K562 (cell line): ENCODE measurements around the gene DTNBP1. TPM values are rescaled to one million over a fixed set of nuclear protein-coding genes. Genes with fewer than 3 reads are reported as not detected.

Experiments used
- ARID1B ChIP-seq: fragments of 450-650 bp; IDR thresholded peaks from 2 replicates; pipeline ENCODE4 v1.6.1; 2016; ENCODE audit warnings: antibody characterized with exemption, mild to moderate bottlenecking, inconsistent platforms
- ATF3 ChIP-seq, 2 experiments: fragments of 450-650 bp in 1 of 2; sonication (generic) in 1 of 2; formaldehyde crosslinking in 1 of 2; IDR thresholded peaks in 1 of 2; conservative IDR thresholded peaks in 1 of 2; 2 replicates each; pipeline versions ENCODE4 v1.6.1 to v1.8.1; 2016 to 2023; ENCODE audit warnings: mild to moderate bottlenecking in 2 of 2, moderate library complexity in 2 of 2, inconsistent platforms in 1 of 2, missing genetic modification reagents in 1 of 2
- C11orf30 ChIP-seq: fragments of 450-650 bp; IDR thresholded peaks from 2 replicates; pipeline ENCODE4 v1.6.1; 2016; ENCODE audit warnings: low read depth, mild to moderate bottlenecking
- CBX8 ChIP-seq: fragments of 200-600 bp; sonication (generic); IDR thresholded peaks from 2 replicates; pipeline ENCODE4 v1.6.1; 2012; ENCODE audit warnings: borderline replicate concordance, mixed run types, low read depth, mild to moderate bottlenecking, moderate library complexity, mixed read lengths, low read length, control low read depth, inconsistent platforms; ENCODE audit not compliant: poor library complexity, severe bottlenecking; ENCODE audit errors: extremely low read depth
- GABPA ChIP-seq: fragments of 200-800 bp; sonication (Bioruptor generic); conservative IDR thresholded peaks from 2 replicates; pipeline ENCODE4 v1.6.1; 2016; ENCODE audit warnings: low read depth, missing genetic modification characterization, missing compliant biosample characterization
- KLF13 ChIP-seq: fragments of 450-650 bp; IDR thresholded peaks from 2 replicates; pipeline ENCODE4 v1.6.1; 2016; ENCODE audit warnings: missing genetic modification characterization, low read depth, mild to moderate bottlenecking, missing compliant biosample characterization, moderate library complexity, borderline replicate concordance
- MAFG ChIP-seq: fragments of 450-650 bp; conservative IDR thresholded peaks from 2 replicates; pipeline ENCODE4 v1.6.1; 2016; ENCODE audit warnings: missing genetic modification characterization, missing compliant biosample characterization
- NFIX ChIP-seq: fragments of 250-450 bp; sonication (Bioruptor Pico); IDR thresholded peaks from 2 replicates; pipeline ENCODE4 v1.4.0; 2020; ENCODE audit warnings: low read depth, mild to moderate bottlenecking, moderate library complexity
- POLR2G ChIP-seq: fragments of 200-400 bp; formaldehyde crosslinking; IDR thresholded peaks from 2 replicates; pipeline ENCODE4 v1.6.1; 2017; ENCODE audit warnings: low read depth, mild to moderate bottlenecking, antibody characterized with exemption, low read length, moderate library complexity
- PRPF4 ChIP-seq: fragments of 200-400 bp; formaldehyde crosslinking; IDR thresholded peaks from one replicate; pipeline ENCODE4 v1.6.1; 2017; ENCODE audit warnings: low read length, low read depth, mild to moderate bottlenecking; ENCODE audit not compliant: insufficient read depth, poor library complexity, severe bottlenecking
- PTRF ChIP-seq: fragments of 450-650 bp; IDR thresholded peaks from 2 replicates; pipeline ENCODE4 v1.6.1; 2016; ENCODE audit warnings: mild to moderate bottlenecking, missing genetic modification characterization, missing compliant biosample characterization
- RBM34 ChIP-seq: fragments of 200-400 bp; formaldehyde crosslinking; IDR thresholded peaks from 2 replicates; pipeline ENCODE4 v1.6.1; 2018; ENCODE audit warnings: low read length, borderline replicate concordance; ENCODE audit not compliant: insufficient read depth
- TAL1 ChIP-seq: fragments of 450-650 bp; IDR thresholded peaks from 2 replicates; pipeline ENCODE4 v1.6.1; 2016; ENCODE audit warnings: mild to moderate bottlenecking
- TFE3 ChIP-seq: fragments of 450-650 bp; formaldehyde crosslinking; IDR thresholded peaks from 2 replicates; pipeline ENCODE4 v1.4.0; 2020; ENCODE audit warnings: mild to moderate bottlenecking, mixed read lengths
- ZEB2 ChIP-seq: fragments of 450-650 bp; IDR thresholded peaks from 2 replicates; pipeline ENCODE4 v1.6.1; 2016
- ZKSCAN1 ChIP-seq: fragments of 150-350 bp; IDR thresholded peaks from 2 replicates; pipeline ENCODE4 v1.6.1; 2016; ENCODE audit warnings: low read depth, low read length
- ZNF511 ChIP-seq: sonication (generic); formaldehyde crosslinking; IDR thresholded peaks from 2 replicates; pipeline ENCODE4 v1.8.0; 2022; ENCODE audit warnings: mild to moderate bottlenecking, missing genetic modification reagents
- ZNF518B ChIP-seq: fragments of 250-450 bp; sonication (Bioruptor Pico); IDR thresholded peaks from 2 replicates; pipeline ENCODE4 v1.5.0; 2021; ENCODE audit warnings: mild to moderate bottlenecking, moderate library complexity
- polyA plus RNA-seq, 8 experiments: library from polyadenylated mRNA; depleted of rRNA in 4 of 8; stranded (reverse) in 5 of 8; unstranded in 3 of 8; fragments of >200 nt; fragmentation: Nextera tagmentation in 2 of 8; fragmentation: Illumina TruSeq in 1 of 8; extraction: Ambion mirVana in 2 of 8; extraction: Trizol in 1 of 8; gene quantifications; 2 replicates each; pipeline versions ENCODE4 v1.2.1 to v1.2.3, GENCODE V29; 2011 to 2014; ENCODE audit warnings: inconsistent platforms in 1 of 8, missing spikeins in 1 of 8
- total RNA-seq, 7 experiments: library from RNA; depleted of rRNA in 6 of 7; stranded (reverse); fragments of >200 nt in 6 of 7; fragmentation: Illumina TruSeq in 2 of 7; extraction: Trizol in 2 of 7; gene quantifications; 2 replicates each; pipeline versions ENCODE4 v1.2.1 to v1.2.3, GENCODE V29; 2011 to 2021; ENCODE audit warnings: low replicate concordance in 1 of 7

The DTNBP1 gene
- total and polyA plus RNA-seq, 9 of the 15 experiments (the other 6 are each of a cell fraction or from before 2014, with no cell fraction given) = 16.7 to 54.5 (median 21.4) TPM

- TF ChIP-seq ZNF511 (0 out of 2 replicates have a peak, but pooled peaks have one; percentile 26), TAL1 (no peak), RBM34 (peak; percentile 87; the same call in 1 of the 2 replicates), ARID1B (0 out of 2 replicates have a peak, but pooled peaks have one; percentile 17), MAFG (tag) (no peak), ZKSCAN1 (no peak), CBX8 (no peak), NFIX (CRISPR knock-in tag) (peak; percentile 22; the same call in 1 of the 2 replicates), ZEB2 (peak; percentile 75; the same call in 1 of the 2 replicates), ATF3 (IDR thresholded peaks at IDR 0.05) (no peak), ATF3 (CRISPR knock-in tag; conservative IDR thresholded peaks at IDR 0.05) (no peak), C11orf30 (0 out of 2 replicates have a peak, but pooled peaks have one; percentile 15), PTRF (tag) (no peak), KLF13 (tag) (peak; percentile 86), GABPA (tag) (peak; percentile 76), ZNF518B (CRISPR knock-in tag) (no peak), PRPF4 (no peak), POLR2G (peak; percentile 75), TFE3 (CRISPR knock-in tag) (no peak)
Measured at GRCh38 chr6:15662326-15663129, at the start of gene DTNBP1 (continued).
